ENCODE data around the gene KIF18A.

Gene KIF18A

GRCh38 chr11:27971171-27971570 lies 136.8 kb downstream of the KIF18A start:
- FAIRE-seq (no peak), DNase-seq (ENCODE audit: low spot score) (peak; percentile 14)
